ENCODE measurements around the gene MRPS22.

- TF ChIP-seq CTCF (IDR thresholded peaks at IDR 0.05) (no peak), POLR2A (IDR thresholded peaks at IDR 0.05) (no peak)
Observed at GRCh38 chr3:139346771-139347170, 3.0 kb downstream of the MRPS22 start.

Data from testis (tissue), 2 donors.